AG09319 (cell line): ENCODE data around the gene SIX4.

ENCODE experiments used
- DNase-seq: peaks from one replicate; pipeline ENCODE4 v3.0.0-alpha.2; 2010; ENCODE audit warnings: low read depth; ENCODE audit errors: extremely low read depth
- TF ChIP-seq, protein P1 (sequence below): IDR thresholded peaks from 2 replicates; pipeline ENCODE4 v1.5.1; 2011; ENCODE audit warnings: low read depth, mild to moderate bottlenecking, inconsistent platforms, low read length, moderate library complexity

Gene SIX4

DNA sequence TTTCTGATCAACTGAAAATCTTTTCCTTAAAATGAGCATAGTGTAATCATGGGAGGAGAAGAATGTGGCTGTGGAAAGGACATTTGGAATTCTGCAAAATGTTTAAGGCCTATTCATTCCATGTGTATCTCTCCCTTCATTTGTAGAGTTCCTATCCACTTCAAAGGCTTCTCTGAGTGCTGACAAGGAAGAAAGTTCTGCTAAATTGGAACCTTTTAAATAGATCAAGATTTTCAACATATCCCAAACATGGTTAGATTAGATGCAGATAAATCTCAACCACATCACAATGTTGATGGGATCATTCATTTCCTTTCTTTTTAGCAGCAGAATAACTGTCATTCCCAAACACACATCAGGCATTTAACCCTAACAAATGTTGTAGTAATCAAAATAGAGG lies 46.5 kb downstream of the SIX4 start:
- no peak for DNase-seq
- TF ChIP-seq, protein P1, sequence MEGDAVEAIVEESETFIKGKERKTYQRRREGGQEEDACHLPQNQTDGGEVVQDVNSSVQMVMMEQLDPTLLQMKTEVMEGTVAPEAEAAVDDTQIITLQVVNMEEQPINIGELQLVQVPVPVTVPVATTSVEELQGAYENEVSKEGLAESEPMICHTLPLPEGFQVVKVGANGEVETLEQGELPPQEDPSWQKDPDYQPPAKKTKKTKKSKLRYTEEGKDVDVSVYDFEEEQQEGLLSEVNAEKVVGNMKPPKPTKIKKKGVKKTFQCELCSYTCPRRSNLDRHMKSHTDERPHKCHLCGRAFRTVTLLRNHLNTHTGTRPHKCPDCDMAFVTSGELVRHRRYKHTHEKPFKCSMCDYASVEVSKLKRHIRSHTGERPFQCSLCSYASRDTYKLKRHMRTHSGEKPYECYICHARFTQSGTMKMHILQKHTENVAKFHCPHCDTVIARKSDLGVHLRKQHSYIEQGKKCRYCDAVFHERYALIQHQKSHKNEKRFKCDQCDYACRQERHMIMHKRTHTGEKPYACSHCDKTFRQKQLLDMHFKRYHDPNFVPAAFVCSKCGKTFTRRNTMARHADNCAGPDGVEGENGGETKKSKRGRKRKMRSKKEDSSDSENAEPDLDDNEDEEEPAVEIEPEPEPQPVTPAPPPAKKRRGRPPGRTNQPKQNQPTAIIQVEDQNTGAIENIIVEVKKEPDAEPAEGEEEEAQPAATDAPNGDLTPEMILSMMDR: no peak

DNA sequence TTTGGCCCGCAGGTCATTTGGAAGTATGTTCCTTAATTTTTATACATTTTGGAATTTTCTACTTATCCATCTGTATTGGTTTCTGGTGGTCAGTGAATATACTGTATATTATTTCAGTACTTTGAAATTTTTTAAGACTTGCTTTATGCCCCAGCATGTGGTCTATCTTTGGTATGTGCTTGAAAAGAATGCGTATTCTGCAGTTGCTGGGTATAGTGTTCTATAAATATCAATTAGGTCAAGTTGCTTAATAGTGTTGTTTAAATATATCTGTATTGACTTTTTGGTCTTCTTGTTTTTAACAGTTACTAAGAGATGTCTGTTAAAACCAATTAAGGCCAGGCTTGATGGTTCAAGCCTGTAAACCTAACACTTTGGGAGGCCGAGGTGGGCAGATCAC lies 53.2 kb downstream of the SIX4 start:
- TF ChIP-seq, protein P1: no peak
- DNase-seq: no peak

DNA sequence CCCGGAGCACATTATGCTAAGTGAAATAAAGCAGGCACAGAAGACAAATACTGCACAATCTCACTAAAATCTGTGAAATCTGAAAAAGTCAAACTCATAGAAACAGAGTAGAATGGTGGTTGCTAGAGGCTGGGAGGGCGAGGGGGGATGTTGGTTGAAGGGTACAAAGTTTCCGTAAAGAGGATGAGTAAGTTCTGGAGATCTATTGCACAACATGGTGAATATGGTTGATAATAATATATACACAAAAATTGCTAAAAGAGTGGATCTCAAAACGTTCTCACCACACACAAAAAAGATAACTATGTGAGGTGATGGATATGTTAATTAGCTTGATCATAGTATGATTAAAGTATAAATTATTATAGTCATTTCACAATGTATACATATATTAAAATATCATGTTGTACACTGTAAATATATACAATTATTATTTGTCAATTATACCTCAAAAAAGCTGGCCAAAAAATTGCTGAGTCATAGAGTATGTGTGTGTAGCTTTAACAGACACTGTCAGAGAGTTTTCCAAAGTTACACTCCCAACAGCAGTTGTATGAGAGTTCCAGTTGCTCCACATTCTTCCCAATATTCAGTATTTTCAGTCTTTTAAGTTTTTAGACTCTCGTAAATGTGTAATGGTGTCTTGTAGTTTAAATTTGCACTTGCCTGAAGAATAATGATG lies 55.6 kb downstream of the SIX4 start:
- DNase-seq: no peak
- TF ChIP-seq, protein P1: no peak

DNA sequence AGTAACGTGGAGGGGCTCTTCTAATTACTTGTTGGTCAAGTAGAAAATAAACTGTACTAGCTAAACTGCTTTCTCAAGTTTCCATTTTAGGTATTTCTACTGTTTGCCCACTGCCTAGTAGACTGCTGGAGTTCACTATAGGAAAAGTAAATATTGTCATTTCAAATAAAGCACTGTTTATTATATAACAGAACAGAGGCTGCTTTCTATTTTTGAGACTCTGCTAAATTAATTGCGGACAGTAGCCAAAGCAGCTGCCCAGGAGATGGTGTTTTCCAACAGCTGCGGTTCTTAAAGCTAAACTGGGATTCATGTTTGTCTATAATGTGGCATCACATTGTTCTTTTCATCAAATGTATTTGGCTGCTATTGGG lies 59.0 kb downstream of the SIX4 start:
- TF ChIP-seq, protein P1: no peak
- DNase-seq: no peak

DNA sequence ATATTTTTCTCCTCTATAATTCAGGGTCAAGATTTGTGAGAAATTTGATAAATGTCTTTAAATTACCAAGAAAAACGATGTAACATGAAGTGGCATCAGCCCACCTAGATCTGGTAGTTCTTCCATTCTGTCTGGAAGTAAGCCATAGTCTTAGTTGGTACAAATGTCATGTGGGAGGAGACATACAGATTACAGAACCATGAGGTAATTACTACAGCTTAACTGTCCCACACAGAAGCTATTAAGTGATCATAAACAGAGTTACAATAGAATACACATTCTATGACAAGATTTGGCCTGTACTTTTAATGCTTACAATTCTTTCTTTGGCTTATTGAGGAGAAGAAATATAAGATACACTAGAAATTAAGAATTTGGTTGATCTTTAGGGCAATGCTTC lies 61.2 kb downstream of the SIX4 start:
- TF ChIP-seq, protein P1: no peak
- DNase-seq: no peak

DNA sequence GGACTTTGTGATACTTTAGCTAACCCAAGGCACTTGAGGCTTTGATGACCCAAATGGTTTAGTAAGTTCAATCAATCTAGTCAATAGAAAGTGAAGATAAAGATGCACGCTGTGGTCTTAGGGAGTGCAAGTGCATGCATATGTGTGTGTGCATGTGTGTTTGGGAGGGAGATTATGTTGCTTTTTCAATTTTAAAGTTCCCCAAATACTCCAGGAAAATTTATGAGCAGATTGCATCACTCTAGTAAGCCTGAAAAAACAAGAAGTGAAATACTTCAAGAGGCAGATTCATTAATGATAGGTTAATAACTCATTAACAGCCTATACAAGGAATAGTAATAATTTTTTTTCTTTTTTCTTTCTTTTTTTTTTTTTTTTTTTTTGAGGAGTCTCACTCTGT lies 62.4 kb downstream of the SIX4 start:
- TF ChIP-seq, protein P1: no peak

More for the DNA sequence above, 62.4 kb downstream of the SIX4 start:
- DNase-seq: no peak
